ENCODE results near the gene EOLA2. TPM values are rescaled to one million over a fixed set of nuclear protein-coding genes. Genes with fewer than 3 reads are reported as not detected.
A peak's percentile ranks its signal among the peaks of the same experiment; 100 is the strongest.

The EOLA2 gene
- total and polyA plus RNA-seq, 9 of the 15 experiments (the other 6 are each of a cell fraction or from before 2014, with no cell fraction given) = 27.7 to 61.5 (median 44.3) TPM

DNA sequence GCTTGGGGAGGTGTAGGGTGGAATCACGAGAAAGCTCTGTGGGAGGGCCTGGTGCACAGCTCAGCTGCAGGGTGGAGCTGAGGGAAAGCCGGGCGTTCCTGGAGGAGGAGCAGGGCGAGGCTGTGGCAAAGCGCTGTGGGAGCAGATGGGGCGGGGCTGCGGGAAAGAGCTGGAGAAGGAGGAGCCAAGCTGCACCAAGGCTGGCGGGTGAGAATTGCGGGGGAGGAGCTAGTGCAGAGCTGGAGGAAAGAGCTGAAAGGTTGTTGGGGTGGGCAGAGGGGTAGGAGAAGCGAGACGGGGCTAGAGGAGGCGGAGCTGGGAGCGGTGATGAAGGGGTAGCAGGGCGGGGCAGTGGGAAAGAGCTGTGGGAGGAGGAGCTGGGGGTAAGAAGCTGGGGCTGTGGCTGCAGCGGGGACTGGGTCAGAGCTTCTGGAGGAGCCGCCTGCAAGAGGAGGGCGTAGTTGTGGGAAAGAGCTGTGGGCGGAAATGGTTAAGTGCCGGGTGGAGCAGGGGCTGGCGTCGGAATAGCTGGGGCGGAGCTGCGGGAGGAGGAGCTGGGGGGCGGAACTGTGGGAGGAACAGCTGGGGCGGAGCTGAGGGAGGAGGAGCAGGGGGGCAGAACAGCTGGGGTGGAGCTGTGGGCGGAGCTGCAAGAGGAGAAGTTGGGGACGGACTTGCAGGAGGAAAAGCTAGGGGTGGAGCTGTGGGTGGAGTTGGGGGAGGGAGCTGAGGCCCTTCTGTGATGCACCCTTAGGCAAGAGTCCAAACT lies 1.8 kb upstream of the EOLA2 start (continued):
- TF ChIP-seq, protein P1, sequence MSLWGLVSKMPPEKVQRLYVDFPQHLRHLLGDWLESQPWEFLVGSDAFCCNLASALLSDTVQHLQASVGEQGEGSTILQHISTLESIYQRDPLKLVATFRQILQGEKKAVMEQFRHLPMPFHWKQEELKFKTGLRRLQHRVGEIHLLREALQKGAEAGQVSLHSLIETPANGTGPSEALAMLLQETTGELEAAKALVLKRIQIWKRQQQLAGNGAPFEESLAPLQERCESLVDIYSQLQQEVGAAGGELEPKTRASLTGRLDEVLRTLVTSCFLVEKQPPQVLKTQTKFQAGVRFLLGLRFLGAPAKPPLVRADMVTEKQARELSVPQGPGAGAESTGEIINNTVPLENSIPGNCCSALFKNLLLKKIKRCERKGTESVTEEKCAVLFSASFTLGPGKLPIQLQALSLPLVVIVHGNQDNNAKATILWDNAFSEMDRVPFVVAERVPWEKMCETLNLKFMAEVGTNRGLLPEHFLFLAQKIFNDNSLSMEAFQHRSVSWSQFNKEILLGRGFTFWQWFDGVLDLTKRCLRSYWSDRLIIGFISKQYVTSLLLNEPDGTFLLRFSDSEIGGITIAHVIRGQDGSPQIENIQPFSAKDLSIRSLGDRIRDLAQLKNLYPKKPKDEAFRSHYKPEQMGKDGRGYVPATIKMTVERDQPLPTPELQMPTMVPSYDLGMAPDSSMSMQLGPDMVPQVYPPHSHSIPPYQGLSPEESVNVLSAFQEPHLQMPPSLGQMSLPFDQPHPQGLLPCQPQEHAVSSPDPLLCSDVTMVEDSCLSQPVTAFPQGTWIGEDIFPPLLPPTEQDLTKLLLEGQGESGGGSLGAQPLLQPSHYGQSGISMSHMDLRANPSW (CRISPR knock-in tag; IDR thresholded peaks at IDR 0.05) = no peak
- TF ChIP-seq, protein P2, sequence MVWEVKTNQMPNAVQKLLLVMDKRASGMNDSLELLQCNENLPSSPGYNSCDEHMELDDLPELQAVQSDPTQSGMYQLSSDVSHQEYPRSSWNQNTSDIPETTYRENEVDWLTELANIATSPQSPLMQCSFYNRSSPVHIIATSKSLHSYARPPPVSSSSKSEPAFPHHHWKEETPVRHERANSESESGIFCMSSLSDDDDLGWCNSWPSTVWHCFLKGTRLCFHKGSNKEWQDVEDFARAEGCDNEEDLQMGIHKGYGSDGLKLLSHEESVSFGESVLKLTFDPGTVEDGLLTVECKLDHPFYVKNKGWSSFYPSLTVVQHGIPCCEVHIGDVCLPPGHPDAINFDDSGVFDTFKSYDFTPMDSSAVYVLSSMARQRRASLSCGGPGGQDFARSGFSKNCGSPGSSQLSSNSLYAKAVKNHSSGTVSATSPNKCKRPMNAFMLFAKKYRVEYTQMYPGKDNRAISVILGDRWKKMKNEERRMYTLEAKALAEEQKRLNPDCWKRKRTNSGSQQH (CRISPR knock-in tag; IDR thresholded peaks at IDR 0.05) = 0 out of 2 replicates have a peak, but pooled peaks have one; percentile 36
- TF ChIP-seq, protein P3, sequence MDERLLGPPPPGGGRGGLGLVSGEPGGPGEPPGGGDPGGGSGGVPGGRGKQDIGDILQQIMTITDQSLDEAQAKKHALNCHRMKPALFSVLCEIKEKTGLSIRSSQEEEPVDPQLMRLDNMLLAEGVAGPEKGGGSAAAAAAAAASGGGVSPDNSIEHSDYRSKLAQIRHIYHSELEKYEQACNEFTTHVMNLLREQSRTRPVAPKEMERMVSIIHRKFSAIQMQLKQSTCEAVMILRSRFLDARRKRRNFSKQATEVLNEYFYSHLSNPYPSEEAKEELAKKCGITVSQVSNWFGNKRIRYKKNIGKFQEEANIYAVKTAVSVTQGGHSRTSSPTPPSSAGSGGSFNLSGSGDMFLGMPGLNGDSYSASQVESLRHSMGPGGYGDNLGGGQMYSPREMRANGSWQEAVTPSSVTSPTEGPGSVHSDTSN (CRISPR knock-in tag; IDR thresholded peaks at IDR 0.05; ENCODE audit: low read depth) = no peak
- TF ChIP-seq, protein P3 (tag; conservative IDR thresholded peaks at IDR 0.05; ENCODE audit: low read depth) = no peak
- TF ChIP-seq CREB1 (IDR thresholded peaks at IDR 0.05) = peak; percentile 18; the same call in 1 of the 2 replicates
- TF ChIP-seq CREB1 (CRISPR knock-in tag; IDR thresholded peaks at IDR 0.05) = no peak
- no peak for TF ChIP-seq MTA1 (IDR thresholded peaks at IDR 0.05; ENCODE audit: borderline replicate concordance)
- TF ChIP-seq, protein P4, sequence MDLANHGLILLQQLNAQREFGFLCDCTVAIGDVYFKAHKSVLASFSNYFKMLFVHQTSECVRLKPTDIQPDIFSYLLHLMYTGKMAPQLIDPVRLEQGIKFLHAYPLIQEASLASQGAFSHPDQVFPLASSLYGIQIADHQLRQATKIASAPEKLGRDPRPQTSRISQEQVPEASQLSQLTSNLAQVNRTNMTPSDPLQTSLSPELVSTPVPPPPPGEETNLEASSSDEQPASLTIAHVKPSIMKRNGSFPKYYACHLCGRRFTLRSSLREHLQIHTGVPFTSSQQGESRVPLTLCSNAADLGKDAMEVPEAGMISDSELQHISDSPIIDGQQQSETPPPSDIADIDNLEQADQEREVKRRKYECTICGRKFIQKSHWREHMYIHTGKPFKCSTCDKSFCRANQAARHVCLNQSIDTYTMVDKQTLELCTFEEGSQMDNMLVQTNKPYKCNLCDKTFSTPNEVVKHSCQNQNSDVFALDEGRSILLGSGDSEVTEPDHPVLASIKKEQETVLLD (IDR thresholded peaks at IDR 0.05) = no peak
- TF ChIP-seq NFYB (IDR thresholded peaks at IDR 0.05; ENCODE audit: extremely low read depth, insufficient read length) = no peak
- no peak for TF ChIP-seq RBM34 (IDR thresholded peaks at IDR 0.05; ENCODE audit: borderline replicate concordance, insufficient read depth, low read length)
- TF ChIP-seq SREBF1 (IDR thresholded peaks at IDR 0.05; ENCODE audit: borderline replicate concordance, low read depth, low read length) = no peak
- TF ChIP-seq ZNF586 (CRISPR knock-in tag; conservative IDR thresholded peaks at IDR 0.05) = no peak
- TF ChIP-seq RCOR1 (IDR thresholded peaks at IDR 0.05; ENCODE audit: borderline replicate concordance in 1 of 2, low read depth in 2 of 2, low read length in 2 of 2) = 0 out of 4 replicates have a peak, but pooled peaks of 1 of the 2 experiments have one; percentile 16
- no peak for TF ChIP-seq ZNF316 (IDR thresholded peaks at IDR 0.05)
- TF ChIP-seq, protein P5, sequence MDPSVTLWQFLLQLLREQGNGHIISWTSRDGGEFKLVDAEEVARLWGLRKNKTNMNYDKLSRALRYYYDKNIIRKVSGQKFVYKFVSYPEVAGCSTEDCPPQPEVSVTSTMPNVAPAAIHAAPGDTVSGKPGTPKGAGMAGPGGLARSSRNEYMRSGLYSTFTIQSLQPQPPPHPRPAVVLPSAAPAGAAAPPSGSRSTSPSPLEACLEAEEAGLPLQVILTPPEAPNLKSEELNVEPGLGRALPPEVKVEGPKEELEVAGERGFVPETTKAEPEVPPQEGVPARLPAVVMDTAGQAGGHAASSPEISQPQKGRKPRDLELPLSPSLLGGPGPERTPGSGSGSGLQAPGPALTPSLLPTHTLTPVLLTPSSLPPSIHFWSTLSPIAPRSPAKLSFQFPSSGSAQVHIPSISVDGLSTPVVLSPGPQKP (CRISPR knock-in tag; IDR thresholded peaks at IDR 0.05) = no peak
- TF ChIP-seq U2AF2 (optimal IDR thresholded peaks at IDR 0.05; ENCODE audit: low read depth, low read length) = no peak
- no peak for TF ChIP-seq BRD9 (IDR thresholded peaks at IDR 0.05; ENCODE audit: low read depth, partially characterized antibody)
- 0 out of 4 replicates have a peak, but pooled peaks of 1 of the 2 experiments have one; percentile 52 for TF ChIP-seq KDM4B (IDR thresholded peaks at IDR 0.05; ENCODE audit: borderline replicate concordance in 2 of 2, low read depth in 1 of 2)

Measured in K562 (cell line).